ENCODE results near the gene PLA2G6.

DNA sequence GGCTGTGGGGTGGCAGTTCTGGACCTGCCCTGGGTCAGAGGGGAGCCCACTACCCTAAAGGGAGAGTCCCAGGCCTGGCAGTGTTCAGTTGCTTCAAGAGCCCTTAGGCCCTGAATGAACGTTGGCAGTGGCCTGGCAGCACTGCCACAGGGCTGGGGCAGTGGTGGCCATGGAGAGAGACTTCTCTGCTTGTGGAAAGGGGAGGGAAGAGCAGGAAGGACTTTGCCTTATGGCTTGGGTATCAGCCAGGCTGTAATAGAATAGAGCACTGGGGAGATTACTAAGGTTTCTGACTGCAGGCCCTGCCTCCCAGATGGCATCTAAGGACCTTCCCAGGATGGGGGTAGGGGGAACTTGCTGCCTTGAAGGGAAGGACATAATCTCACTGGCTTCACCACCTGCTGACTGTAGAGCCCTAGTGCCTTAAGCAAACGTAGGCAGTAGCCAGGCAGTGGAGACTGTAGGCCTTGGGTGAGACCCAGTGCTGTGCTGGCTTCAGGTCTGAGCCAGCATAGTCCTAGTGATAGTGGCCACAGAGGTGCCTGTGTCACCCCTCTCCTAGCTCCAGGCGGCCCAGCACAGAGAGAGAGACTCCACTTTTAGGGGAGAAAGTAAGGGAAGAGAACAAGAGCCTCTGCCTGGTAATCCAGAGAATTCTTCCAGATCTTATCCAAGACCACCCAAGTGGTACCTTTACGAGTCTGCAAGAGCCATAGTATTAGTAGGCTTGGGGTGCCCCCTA lies 27.6 kb downstream of the PLA2G6 start:
- TF ChIP-seq, protein P1, sequence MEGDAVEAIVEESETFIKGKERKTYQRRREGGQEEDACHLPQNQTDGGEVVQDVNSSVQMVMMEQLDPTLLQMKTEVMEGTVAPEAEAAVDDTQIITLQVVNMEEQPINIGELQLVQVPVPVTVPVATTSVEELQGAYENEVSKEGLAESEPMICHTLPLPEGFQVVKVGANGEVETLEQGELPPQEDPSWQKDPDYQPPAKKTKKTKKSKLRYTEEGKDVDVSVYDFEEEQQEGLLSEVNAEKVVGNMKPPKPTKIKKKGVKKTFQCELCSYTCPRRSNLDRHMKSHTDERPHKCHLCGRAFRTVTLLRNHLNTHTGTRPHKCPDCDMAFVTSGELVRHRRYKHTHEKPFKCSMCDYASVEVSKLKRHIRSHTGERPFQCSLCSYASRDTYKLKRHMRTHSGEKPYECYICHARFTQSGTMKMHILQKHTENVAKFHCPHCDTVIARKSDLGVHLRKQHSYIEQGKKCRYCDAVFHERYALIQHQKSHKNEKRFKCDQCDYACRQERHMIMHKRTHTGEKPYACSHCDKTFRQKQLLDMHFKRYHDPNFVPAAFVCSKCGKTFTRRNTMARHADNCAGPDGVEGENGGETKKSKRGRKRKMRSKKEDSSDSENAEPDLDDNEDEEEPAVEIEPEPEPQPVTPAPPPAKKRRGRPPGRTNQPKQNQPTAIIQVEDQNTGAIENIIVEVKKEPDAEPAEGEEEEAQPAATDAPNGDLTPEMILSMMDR (IDR thresholded peaks at IDR 0.05): no peak
- TF ChIP-seq POLR2AphosphoS5 (IDR thresholded peaks at IDR 0.05): no peak
- no peak for TF ChIP-seq EP300 (IDR thresholded peaks at IDR 0.05)
- no peak for TF ChIP-seq POLR2A (IDR thresholded peaks at IDR 0.05)
